Uterus (tissue), 2 donors: ENCODE data around the gene S1PR2.

Experiments
- POLR2A ChIP-seq, 2 donors: fragments of 450-650 bp; IDR thresholded peaks; one replicate each; pipeline ENCODE4 v1.6.1; 2016; ENCODE audit warnings: antibody characterized with exemption in 2 of 2, mild to moderate bottlenecking in 1 of 2, moderate library complexity in 1 of 2
- TF ChIP-seq, protein P1 (sequence below), 4 experiments: fragments of 200-600 bp in 2 of 4; fragments of 450-650 bp in 2 of 4; sonication (generic) in 2 of 4; IDR thresholded peaks; one replicate each; pipeline ENCODE4 v1.5.1; 2016 to 2019; ENCODE audit warnings: antibody characterized with exemption in 4 of 4, mild to moderate bottlenecking in 2 of 4, moderate library complexity in 1 of 4

DNA sequence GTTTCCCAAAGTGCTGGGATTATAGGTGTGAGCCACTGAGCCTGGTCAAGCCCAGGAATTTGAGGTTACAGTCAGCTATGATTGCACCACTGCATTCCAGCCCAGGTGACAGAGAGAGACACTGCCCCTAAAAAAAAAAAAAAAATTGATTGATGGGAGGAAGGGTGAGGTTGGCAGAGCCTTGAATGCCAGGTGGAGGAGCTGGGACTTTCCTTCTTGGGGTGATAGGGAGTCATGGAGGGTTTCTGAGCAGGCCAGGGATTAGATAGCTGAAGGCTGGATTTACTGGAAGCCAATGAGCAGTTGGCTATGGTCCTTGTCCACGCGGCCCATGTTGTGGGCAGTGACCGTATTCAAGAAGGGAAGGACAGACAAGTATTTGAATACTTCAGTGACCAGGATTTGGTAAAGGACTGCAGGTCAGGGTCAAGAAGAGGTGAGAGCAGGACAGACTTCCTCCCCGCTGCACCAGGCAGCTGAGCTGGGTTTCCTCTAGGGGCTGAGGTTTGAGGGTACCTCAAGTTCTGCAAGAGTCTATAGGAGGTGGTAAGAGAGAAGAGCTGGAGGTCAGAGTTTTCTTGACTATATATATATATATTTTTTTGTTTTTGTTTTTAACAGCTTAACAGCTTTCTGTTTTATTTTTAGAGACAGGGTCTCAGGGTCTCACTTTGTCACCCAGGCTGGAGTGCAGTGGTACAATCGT lies 48.8 kb upstream of the S1PR2 start:
- TF ChIP-seq, protein P1, sequence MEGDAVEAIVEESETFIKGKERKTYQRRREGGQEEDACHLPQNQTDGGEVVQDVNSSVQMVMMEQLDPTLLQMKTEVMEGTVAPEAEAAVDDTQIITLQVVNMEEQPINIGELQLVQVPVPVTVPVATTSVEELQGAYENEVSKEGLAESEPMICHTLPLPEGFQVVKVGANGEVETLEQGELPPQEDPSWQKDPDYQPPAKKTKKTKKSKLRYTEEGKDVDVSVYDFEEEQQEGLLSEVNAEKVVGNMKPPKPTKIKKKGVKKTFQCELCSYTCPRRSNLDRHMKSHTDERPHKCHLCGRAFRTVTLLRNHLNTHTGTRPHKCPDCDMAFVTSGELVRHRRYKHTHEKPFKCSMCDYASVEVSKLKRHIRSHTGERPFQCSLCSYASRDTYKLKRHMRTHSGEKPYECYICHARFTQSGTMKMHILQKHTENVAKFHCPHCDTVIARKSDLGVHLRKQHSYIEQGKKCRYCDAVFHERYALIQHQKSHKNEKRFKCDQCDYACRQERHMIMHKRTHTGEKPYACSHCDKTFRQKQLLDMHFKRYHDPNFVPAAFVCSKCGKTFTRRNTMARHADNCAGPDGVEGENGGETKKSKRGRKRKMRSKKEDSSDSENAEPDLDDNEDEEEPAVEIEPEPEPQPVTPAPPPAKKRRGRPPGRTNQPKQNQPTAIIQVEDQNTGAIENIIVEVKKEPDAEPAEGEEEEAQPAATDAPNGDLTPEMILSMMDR (IDR thresholded peaks at IDR 0.05): no peak
- no peak for TF ChIP-seq POLR2A (IDR thresholded peaks at IDR 0.05)
